Fibroblast of gingiva (primary cell): ENCODE data around the gene NUDT9.
A peak's percentile ranks its signal among the peaks of the same experiment; 100 is the strongest.
"Not testable (repeated sequence)": the region's sequence is repeated elsewhere in the genome, so short reads cannot be mapped to it uniquely, and the experiment has no call there.

ENCODE experiments used
- DNase-seq: peaks from one replicate; pipeline ENCODE4 v3.0.0-alpha.2; 2011; ENCODE audit warnings: low read depth

The NUDT9 gene, protein sequence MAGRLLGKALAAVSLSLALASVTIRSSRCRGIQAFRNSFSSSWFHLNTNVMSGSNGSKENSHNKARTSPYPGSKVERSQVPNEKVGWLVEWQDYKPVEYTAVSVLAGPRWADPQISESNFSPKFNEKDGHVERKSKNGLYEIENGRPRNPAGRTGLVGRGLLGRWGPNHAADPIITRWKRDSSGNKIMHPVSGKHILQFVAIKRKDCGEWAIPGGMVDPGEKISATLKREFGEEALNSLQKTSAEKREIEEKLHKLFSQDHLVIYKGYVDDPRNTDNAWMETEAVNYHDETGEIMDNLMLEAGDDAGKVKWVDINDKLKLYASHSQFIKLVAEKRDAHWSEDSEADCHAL

GRCh38 chr4:87422104-87423052 is at the start of gene NUDT9:
TSS of gene NUDT9 (plus strand) at chr4:87422573. CDS start at chr4:87422906, 333 bp downstream.
- DNase-seq: peak; percentile 96

DNA sequence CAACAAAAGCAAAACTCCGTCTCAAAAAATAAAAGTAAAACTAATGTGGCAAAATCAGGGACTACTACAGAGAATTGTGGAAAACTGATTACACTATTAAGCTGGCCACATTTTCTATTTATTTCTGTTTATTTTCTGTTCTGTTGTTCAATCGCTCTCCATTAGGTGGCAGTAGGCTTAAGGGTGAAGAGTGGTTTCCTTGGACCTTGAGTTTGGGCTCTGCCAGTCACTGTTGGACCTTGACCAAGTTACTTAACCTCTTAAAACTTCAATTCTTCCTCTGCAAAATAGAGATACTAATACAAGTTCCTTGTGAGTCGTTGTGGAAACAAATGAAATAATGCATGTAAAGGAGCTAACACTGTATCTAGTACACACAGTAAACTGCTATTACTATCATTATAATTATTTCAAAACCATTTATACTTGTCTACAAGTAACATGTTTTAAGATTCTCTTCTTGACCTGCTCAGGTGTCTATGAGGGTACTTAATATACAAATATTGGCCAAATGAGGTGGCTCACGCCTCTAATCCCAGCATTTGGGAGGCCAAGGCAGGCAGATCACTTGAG is 46.6 kb upstream of the NUDT9 start:
- DNase-seq: peak; percentile 86

- DNase-seq: no peak
Observed at GRCh38 chr4:87377816-87378215, 44.6 kb upstream of the NUDT9 start.

DNA sequence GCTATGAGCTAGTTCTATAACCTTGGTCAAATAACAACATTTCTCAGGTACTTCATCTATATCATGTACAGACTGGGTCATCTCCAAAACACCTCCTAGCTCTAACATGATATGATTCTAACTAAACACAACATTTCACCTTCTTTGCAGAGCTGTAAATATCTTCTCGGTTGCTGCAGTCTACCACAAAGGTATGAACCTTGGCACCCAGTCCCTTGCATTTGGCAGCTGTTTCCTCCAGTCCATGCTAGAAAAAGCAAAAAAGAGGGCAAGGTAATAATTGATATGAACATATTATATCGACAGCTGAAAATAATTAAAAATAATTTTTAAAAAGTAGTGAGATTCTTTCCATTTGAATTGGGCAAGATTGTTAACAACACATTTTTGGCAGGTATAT is 40.3 kb upstream of the NUDT9 start:
- DNase-seq: no peak

GRCh38 chr4:87382931-87383330 is 39.4 kb upstream of the NUDT9 start:
- DNase-seq: no peak

- not testable (repeated sequence) for DNase-seq
Observed at GRCh38 chr4:87384466-87385132, 37.8 kb upstream of the NUDT9 start.

DNA sequence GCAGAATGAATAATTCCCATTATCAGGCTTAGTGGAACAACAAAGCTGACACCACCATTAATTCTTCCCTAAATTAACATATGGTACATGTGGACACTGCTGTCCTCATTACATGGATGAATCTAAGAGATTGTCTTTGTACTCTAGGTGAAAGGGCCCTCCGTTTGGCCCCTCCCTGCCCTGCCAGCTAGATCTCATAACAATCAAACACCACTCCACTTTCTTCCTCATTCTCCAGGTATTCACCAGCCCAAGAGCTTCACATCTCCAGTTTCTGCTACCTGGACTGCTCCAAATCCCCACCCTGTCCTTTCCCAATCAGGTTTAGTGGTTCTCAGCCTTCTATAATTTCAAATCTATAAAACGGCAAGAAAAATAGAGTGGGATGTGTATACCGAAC is 35.1 kb upstream of the NUDT9 start:
- no peak for DNase-seq

DNA sequence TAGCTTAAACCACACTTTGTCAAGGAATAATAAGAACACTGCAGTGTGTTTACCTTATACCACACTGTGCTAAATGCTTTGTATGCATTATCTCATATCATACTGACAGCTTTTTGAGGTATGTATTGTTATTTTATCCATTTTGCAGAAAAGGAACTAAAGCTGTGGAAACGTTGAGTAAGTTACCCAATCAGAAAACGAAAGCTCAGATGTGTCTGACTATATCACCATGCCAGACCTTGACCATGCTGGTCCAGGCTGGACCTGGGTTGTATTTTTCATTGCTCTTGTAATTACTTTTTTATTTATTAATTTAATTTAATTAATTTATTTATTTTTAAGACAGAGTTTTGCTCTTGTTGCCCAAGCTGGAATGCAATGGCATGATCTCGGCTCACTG is 33.5 kb upstream of the NUDT9 start:
- DNase-seq: no peak

- not testable (repeated sequence) for DNase-seq
Observed at GRCh38 chr4:87390055-87390454, 32.3 kb upstream of the NUDT9 start.

DNA sequence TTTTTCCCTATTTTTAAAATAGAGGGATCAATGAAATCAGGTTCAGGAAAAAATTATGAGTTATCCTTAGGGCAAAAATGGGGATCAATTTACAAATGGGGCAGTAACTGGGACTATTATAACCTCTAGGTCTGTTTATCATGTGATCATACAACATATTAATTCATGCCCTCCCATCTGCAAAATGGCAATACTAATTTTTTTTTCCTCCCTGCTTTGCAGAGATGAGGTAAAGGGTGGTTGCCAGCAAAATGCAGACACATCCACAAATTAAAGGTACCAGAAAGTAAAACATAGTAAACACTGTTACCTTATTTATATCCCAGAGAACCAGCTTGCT is 31.9 kb upstream of the NUDT9 start:
- DNase-seq: no peak

DNA sequence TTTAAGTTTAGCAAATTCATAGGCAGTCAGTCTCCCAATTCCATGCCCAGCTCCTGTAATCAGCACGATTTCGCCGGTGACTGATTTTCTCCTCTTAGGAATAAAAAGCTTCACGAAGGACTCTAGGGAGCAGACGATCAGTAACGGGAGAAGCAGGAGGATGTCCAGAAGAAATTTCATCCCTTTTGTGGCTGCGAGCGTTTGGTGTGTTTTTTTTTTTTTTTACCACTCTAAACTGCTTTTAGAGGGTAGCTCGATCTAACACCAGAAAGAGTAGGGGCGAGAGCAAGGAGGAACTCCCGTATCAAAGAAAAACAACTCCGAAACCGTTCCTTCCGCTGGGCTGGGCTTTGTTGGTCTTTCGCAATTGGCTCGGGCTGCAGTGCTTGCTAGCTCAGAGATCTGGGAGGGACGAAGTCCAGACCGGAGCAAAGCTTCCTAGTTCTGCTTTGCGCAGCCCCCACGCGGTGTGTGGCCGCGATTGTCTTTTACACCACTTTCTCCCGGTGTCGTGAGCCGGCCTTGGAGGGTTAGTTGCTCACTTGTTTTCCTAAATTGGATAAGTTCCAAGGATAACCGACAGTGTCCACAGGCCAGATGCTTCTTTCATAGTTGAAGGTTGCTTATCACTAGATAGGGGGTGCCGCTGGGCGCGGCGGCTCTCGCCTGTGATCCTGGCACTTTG is 31.3 kb upstream of the NUDT9 start, which contains the start of gene HSD17B11:
HSD17B11 (minus strand) TSS at position 298 of the 685 bp plus-strand sequence; CDS start at position 180, 118 bp downstream.
- DNase-seq: peak; percentile 94

- no peak for DNase-seq
Observed at GRCh38 chr4:87391576-87392054, 30.8 kb upstream of the NUDT9 start.

GRCh38 chr4:87392183-87392582 is 30.2 kb upstream of the NUDT9 start:
- no peak for DNase-seq

- not testable (repeated sequence) for DNase-seq
Observed at GRCh38 chr4:87395073-87395472, 27.3 kb upstream of the NUDT9 start.

- DNase-seq: not testable (repeated sequence)
Observed at GRCh38 chr4:87395851-87396250, 26.5 kb upstream of the NUDT9 start.

GRCh38 chr4:87399148-87399547 is 23.2 kb upstream of the NUDT9 start:
- no peak for DNase-seq

DNA sequence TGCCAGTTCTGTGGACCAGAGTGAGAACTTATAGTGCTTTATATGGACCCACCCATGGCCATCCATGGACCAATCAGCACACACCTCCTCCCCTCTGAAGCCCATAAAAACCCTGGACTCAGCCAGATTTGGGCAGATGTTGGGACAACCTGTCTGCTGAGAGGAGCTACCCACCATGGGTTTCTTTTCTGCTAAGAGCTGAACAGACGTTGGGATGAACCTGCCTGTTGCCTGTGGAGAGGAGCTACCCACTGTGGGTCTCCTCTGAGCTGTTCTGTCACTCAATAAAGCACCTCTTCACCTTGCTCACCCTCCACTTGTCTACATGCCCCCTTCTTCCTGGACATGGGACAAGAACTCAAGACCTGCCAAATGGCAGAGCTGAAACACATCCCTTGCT is 22.4 kb upstream of the NUDT9 start:
- no peak for DNase-seq

GRCh38 chr4:87403732-87404131 is 18.6 kb upstream of the NUDT9 start:
- DNase-seq: peak; percentile 13

DNA sequence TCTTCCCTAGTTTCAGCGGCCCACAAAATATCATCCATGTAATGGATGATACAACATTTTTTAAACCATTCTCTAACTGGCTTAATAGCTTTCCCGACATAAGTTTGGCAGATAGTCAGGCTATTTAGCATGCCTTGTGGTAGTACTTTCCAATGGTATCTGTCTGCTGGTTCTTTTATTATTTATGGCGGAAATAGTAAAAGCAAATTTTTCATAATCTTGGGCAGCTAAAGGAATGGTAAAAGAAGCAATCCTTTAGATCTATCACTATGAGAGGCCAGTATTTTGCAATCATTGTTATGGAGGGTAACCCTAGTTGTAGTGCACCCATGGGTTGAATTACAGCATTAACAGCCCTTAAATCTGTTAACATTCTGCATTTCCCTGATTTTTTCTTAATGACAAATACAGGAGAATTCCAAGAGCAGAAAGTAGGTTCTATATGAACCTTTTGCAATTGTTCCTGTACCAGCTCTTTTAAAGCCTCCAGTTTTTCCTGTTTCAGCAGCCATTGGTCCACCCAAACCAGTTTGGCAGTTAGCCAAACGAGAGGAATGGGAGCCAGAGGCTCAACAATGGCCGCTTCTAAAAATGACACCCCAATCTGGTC is 17.1 kb upstream of the NUDT9 start:
- no peak for DNase-seq

DNA sequence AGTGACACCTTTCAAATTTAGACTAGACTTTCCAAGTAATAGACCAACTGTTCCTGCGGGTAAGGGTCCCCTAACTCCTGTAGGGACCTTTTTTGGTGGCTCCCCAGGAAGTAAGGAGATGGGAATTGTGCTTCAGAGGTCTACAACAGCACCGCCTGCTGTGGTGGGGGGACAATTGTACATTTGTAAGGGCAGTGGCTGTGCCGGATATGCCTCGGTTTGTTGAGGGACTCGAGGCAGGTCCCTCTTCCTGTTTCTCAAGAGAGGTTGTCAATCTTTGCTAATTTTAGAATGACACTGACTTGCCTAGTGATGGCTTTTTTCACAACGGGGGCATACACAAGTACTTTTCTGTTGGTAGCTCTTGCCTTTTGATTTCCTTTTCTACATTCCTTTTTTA is 15.9 kb upstream of the NUDT9 start:
- DNase-seq: no peak

- DNase-seq: not testable (repeated sequence)
Observed at GRCh38 chr4:87406902-87407301, 15.5 kb upstream of the NUDT9 start.
